GM23248 (cell line): ENCODE measurements around the gene RPS6KA5. TPM values are rescaled to one million over a fixed set of nuclear protein-coding genes. Genes with fewer than 3 reads are reported as not detected.

Source experiments
- DNase-seq: peaks from one replicate; pipeline ENCODE4 v3.0.0-alpha.2; 2015
- H2AFZ ChIP-seq: fragments of 200-600 bp; sonication (generic); 2 replicates; pipeline ENCODE4 v1.6.1; 2016; ENCODE audit warnings: antibody characterized with exemption
- H3F3A ChIP-seq: fragments of 200-600 bp; sonication (generic); 2 replicates; pipeline ENCODE4 v1.6.1; 2016; ENCODE audit warnings: mild to moderate bottlenecking, antibody characterized with exemption, mixed run types; ENCODE audit not compliant: insufficient read depth
- H3K27ac ChIP-seq: fragments of 200-600 bp; sonication (generic); 2 replicates; pipeline ENCODE4 v1.5.1; 2016; ENCODE audit warnings: mild to moderate bottlenecking
- H3K27me3 ChIP-seq: fragments of 200-600 bp; sonication (generic); replicated peaks from 2 replicates; pipeline ENCODE4 v1.6.1; 2016; ENCODE audit warnings: mild to moderate bottlenecking; ENCODE audit not compliant: insufficient read depth
- H3K36me3 ChIP-seq: fragments of 200-600 bp; sonication (generic); 2 replicates; pipeline ENCODE4 v1.6.1; 2016; ENCODE audit warnings: low read depth, mild to moderate bottlenecking
- H3K4me1 ChIP-seq: fragments of 200-600 bp; sonication (generic); 2 replicates; pipeline ENCODE4 v1.6.1; 2016; ENCODE audit warnings: mild to moderate bottlenecking; ENCODE audit not compliant: insufficient read depth
- H3K4me2 ChIP-seq: fragments of 200-600 bp; sonication (generic); one replicate; pipeline ENCODE4 v1.6.1; 2016; ENCODE audit warnings: mild to moderate bottlenecking; ENCODE audit not compliant: unreplicated experiment
- H3K4me3 ChIP-seq: fragments of 200-600 bp; sonication (generic); 2 replicates; pipeline ENCODE4 v1.5.1; 2016; ENCODE audit warnings: mild to moderate bottlenecking
- H3K79me2 ChIP-seq: fragments of 200-600 bp; sonication (generic); 2 replicates; pipeline ENCODE4 v1.6.1; 2016; ENCODE audit warnings: mild to moderate bottlenecking; ENCODE audit not compliant: insufficient read depth
- H3K9ac ChIP-seq: fragments of 200-600 bp; sonication (generic); 2 replicates; pipeline ENCODE4 v1.6.1; 2016; ENCODE audit warnings: mild to moderate bottlenecking
- H3K9me2 ChIP-seq: fragments of 200-600 bp; sonication (generic); 2 replicates; pipeline ENCODE4 v1.6.1; 2016; ENCODE audit warnings: mixed run types, mild to moderate bottlenecking, moderate library complexity; ENCODE audit not compliant: insufficient read depth
- H3K9me3 ChIP-seq: fragments of 200-600 bp; sonication (generic); one replicate; pipeline ENCODE4 v1.6.1; 2017; ENCODE audit warnings: low read depth
- H4K20me1 ChIP-seq: fragments of 200-600 bp; sonication (generic); 2 replicates; pipeline ENCODE4 v1.6.0; 2016; ENCODE audit not compliant: insufficient read depth
- EZH2 ChIP-seq: fragments of 200-600 bp; sonication (generic); IDR thresholded peaks from 2 replicates; pipeline ENCODE4 v1.6.1; 2018; ENCODE audit warnings: antibody characterized with exemption, mild to moderate bottlenecking; ENCODE audit not compliant: insufficient read depth, poor library complexity, severe bottlenecking
- EZH2phosphoT487 ChIP-seq: fragments of 200-600 bp; sonication (generic); IDR thresholded peaks from 2 replicates; pipeline ENCODE4 v1.6.1; 2018; ENCODE audit warnings: antibody characterized with exemption, moderate library complexity, mild to moderate bottlenecking, low read depth; ENCODE audit not compliant: insufficient read depth
- WGBS, 2 experiments: methylation state at CpG; one replicate each; pipeline ENCODE4 v1.1.6; 2015 to 2017; ENCODE audit warnings: low lambda C conversion rate in 2 of 2, low coverage in 1 of 2; ENCODE audit errors: missing lambda C conversion rate in 2 of 2; 5-methylcytosine and 5-hydroxymethylcytosine counted together
- in situ Hi-C: fragments of 300-500 bp; cut with MboI; formaldehyde crosslinking; loops from 2 replicates; pipeline ENCODE4 v1.15.0; 2020
- polyA plus RNA-seq: library from polyadenylated mRNA; unstranded; fragments of >200 nt; fragmentation: Nextera tagmentation; extraction: Ambion mirVana; gene quantifications from 2 replicates; pipeline ENCODE4 v1.2.1, GENCODE V29; 2016
- total RNA-seq: library from RNA; depleted of rRNA; stranded (reverse); fragments of >200 nt; shearing (Covaris generic); gene quantifications from 2 replicates; pipeline ENCODE4 v1.2.3, GENCODE V29; 2014

The RPS6KA5 gene
- total and polyA plus RNA-seq, 2 experiments from 2014 or later, result 0.54 to 1.2 TPM

- in situ Hi-C loops, result loop anchor here (5.0 kb wide), 1 partner anchor 260 kb away; no protein-coding TSS in a partner anchor
- no peaks in the 10 kb centered on the region for H4K20me1 ChIP-seq
- H3K9me3 ChIP-seq, result no peaks in the 10 kb centered on the region
- H3K36me3 ChIP-seq, result no peaks in the 10 kb centered on the region
- no peak overlapping the region for H3K9ac ChIP-seq
- no peak overlapping the region for H3K27ac ChIP-seq
- H3K9me2 ChIP-seq, result no peaks in the 10 kb centered on the region
- H3K4me2 ChIP-seq, result no peak overlapping the region
- no peaks in the 10 kb centered on the region for H3F3A ChIP-seq
- TF ChIP-seq EZH2phosphoT487 (no peak), EZH2 (no peak)
- H3K79me2 ChIP-seq, result no peaks in the 10 kb centered on the region
- H3K27me3 ChIP-seq, result no peaks in the 10 kb centered on the region
- no peak for DNase-seq
- H2AFZ ChIP-seq, result no peak overlapping the region
- no peak overlapping the region for H3K4me3 ChIP-seq
- WGBS, 2 experiments, result 61 to 70% methylated on average over 3 of the region's 3 CpGs
- no peaks in the 10 kb centered on the region for H3K4me1 ChIP-seq
Observed at GRCh38 chr14:90907178-90907577, 153.3 kb downstream of the RPS6KA5 start.

GRCh38 chr14:90905531-90905930 lies 154.9 kb downstream of the RPS6KA5 start:
- H3K4me2 ChIP-seq, result no peak overlapping the region
- H3K9me3 ChIP-seq, result no peaks in the 10 kb centered on the region
- H3K9ac ChIP-seq, result no peak overlapping the region
- H3K9me2 ChIP-seq, result no peaks in the 10 kb centered on the region
- H3F3A ChIP-seq, result no peaks in the 10 kb centered on the region
- H3K27ac ChIP-seq, result no peak overlapping the region
- in situ Hi-C loops, result loop anchor here (5.0 kb wide), 1 partner anchor 262 kb away; no protein-coding TSS in a partner anchor
- no peaks in the 10 kb centered on the region for H3K27me3 ChIP-seq
- no peak for TF ChIP-seq EZH2
- no peak for TF ChIP-seq EZH2phosphoT487
- no peak overlapping the region for H2AFZ ChIP-seq
- H3K36me3 ChIP-seq, result no peaks in the 10 kb centered on the region
- no peaks in the 10 kb centered on the region for H3K79me2 ChIP-seq
- H3K4me1 ChIP-seq, result no peaks in the 10 kb centered on the region
- no peaks in the 10 kb centered on the region for H4K20me1 ChIP-seq
- DNase-seq, result no peak
- no peak overlapping the region for H3K4me3 ChIP-seq

GRCh38 chr14:90903101-90903500 lies 157.3 kb downstream of the RPS6KA5 start:
- WGBS, 2 experiments, result 0% methylated on average over 1 of the region's 1 CpG
- Histone ChIP-seq H3K9me3 (no peaks in the 10 kb centered on the region), H3K27me3 (no peaks in the 10 kb centered on the region), H3K9ac (no peak overlapping the region), H3K9me2 (no peaks in the 10 kb centered on the region), H4K20me1 (no peaks in the 10 kb centered on the region), H3K27ac (no peak overlapping the region), H2AFZ (no peak overlapping the region), H3K4me2 (no peak overlapping the region), H3F3A (no peaks in the 10 kb centered on the region), H3K4me3 (no peak overlapping the region), H3K4me1 (no peaks in the 10 kb centered on the region), H3K79me2 (no peaks in the 10 kb centered on the region), H3K36me3 (no peaks in the 10 kb centered on the region)
- TF ChIP-seq EZH2 (no peak), EZH2phosphoT487 (no peak)
- DNase-seq, result peak; percentile 72
- in situ Hi-C loops, result no loop called here

GRCh38 chr14:90900476-90901083 lies 159.9 kb downstream of the RPS6KA5 start:
- in situ Hi-C loops, result no loop called here
- H3K79me2 ChIP-seq, result no peaks in the 10 kb centered on the region
- no peak overlapping the region for H2AFZ ChIP-seq
- no peaks in the 10 kb centered on the region for H4K20me1 ChIP-seq
- H3K4me2 ChIP-seq, result no peak overlapping the region
- peak; percentile 35 for DNase-seq
- no peaks in the 10 kb centered on the region for H3K27me3 ChIP-seq
- no peaks in the 10 kb centered on the region for H3K9me2 ChIP-seq
- H3K4me1 ChIP-seq, result no peaks in the 10 kb centered on the region
- 62 to 67% methylated on average over 2 of the region's 2 CpGs for WGBS, 2 experiments
- no peak overlapping the region for H3K27ac ChIP-seq
- H3K9ac ChIP-seq, result no peak overlapping the region
- no peaks in the 10 kb centered on the region for H3F3A ChIP-seq
- no peaks in the 10 kb centered on the region for H3K36me3 ChIP-seq
- no peak overlapping the region for H3K4me3 ChIP-seq
- H3K9me3 ChIP-seq, result no peaks in the 10 kb centered on the region
- TF ChIP-seq EZH2phosphoT487 (no peak), EZH2 (no peak)
